Measurements from ENCODE around the gene RPUSD4.

Gene RPUSD4

GRCh38 chr11:126155402-126156187, 55.9 kb downstream of the RPUSD4 start:
- no peak for DNase-seq

DNA sequence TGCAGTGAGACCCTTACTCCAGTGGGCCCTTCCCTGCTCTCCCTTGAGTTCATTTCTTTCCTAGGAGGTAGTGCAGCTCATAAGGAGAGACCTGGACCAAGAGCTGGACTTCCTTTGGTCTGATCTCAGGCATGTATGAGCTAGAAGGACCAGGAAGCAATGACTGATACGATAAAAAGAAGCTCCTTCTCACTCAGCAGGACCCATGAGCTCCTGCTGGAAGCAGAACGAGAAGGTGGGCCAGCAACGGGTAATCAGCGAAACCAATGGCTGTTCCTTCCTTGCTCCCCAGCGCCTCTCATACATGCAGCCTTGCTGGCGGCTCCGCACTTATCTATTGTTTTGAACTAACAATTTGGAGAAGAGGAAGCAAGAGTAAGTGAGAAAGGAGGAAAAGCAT, 56.8 kb downstream of the RPUSD4 start:
- no peak for DNase-seq

- no peak for DNase-seq
Observed at GRCh38 chr11:126153972-126154371, 57.5 kb downstream of the RPUSD4 start.

DNA sequence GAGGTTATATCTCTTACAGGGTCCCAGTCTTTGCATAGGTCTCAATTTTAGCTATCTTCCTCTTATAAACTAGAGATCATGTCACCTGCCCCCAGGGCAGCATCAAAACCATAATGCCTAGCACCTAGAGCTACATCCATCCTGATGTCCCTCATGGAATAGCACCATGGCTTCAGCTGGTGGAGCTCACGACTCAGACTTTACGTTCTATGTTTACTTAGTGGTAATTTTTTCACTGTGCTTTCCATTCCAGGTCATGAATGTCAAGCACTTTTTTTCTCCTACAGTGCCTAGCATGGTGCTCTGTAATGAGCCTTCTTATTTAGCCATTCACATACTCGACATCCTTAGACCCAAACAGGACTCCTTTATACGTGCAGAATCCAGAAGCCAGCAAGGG, 58.4 kb downstream of the RPUSD4 start:
- DNase-seq = no peak

DNA sequence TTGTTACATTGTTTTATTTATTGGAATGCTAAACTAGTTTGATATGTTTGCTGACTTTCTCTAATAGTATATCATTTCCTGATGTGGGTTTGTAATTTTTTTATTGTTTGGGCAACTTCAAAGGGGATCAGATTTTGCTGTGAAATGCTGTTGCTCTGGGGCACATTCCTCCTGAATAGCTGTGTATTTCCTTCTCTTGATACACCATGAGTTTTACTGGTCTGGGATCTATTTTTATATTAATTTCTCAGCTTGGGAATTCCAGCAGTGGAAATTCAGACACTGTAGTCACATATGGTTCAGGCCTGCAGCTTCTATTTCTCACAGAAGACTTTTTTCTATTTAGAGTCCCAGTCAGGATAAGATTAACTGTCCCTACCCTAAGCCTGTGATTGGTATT, 58.9 kb downstream of the RPUSD4 start:
- DNase-seq = no peak

DNA sequence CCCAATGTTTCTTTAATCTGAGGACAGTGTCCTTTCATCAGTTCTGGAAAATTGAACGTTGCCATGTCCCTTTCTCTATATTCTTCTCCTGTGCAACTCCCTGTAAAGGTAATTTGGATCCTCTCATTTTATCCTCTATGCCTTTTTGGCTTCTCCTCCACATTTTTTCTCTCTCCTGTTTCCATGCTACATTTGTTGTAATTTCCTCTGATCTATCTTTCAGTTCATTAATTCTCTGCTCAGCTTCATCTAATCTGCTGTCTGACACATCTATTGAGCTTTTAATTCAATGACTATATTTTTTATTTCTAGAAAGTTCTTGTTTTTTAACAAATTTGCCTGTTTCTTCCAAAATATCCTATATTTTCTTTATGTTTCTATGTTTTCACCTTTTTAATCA, 59.3 kb downstream of the RPUSD4 start:
- no peak for DNase-seq

All from midbrain (tissue), 1 donor.